Measurements from ENCODE around the gene CFAP69.

DNA sequence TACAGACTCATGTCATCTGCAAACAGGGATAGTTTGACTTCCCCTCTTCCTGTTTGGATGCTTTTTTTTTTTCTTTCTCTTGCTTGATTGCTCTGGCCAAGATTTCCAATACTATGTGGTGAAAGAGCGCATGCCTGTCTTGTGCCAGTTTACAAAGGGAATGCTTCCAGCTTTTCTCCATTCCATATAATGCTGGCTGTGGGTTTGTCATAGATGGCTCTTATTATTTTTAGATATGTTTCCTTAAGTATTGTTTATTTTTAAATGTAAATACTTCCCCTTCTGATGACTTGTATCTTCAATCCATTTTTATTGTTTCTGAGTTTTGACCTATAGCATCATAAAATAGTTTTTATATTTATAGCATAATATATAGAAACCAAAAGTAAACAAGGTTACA is 58.3 kb downstream of the CFAP69 start:
- TF ChIP-seq, protein P1, sequence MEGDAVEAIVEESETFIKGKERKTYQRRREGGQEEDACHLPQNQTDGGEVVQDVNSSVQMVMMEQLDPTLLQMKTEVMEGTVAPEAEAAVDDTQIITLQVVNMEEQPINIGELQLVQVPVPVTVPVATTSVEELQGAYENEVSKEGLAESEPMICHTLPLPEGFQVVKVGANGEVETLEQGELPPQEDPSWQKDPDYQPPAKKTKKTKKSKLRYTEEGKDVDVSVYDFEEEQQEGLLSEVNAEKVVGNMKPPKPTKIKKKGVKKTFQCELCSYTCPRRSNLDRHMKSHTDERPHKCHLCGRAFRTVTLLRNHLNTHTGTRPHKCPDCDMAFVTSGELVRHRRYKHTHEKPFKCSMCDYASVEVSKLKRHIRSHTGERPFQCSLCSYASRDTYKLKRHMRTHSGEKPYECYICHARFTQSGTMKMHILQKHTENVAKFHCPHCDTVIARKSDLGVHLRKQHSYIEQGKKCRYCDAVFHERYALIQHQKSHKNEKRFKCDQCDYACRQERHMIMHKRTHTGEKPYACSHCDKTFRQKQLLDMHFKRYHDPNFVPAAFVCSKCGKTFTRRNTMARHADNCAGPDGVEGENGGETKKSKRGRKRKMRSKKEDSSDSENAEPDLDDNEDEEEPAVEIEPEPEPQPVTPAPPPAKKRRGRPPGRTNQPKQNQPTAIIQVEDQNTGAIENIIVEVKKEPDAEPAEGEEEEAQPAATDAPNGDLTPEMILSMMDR (IDR thresholded peaks at IDR 0.05; ENCODE audit: insufficient read depth, low read depth, low read length): no peak
- no peak for TF ChIP-seq EZH2 (IDR thresholded peaks at IDR 0.05; ENCODE audit: insufficient read depth, low read length)

Data from astrocyte (in vitro differentiated cells and primary cell).